GM21360 (cell line): Measurements from ENCODE around the gene RAD51B.
A peak's percentile ranks its signal among the peaks of the same experiment; 100 is the strongest.

Source experiments
- ATAC-seq: cut with Tn5 transposase; IDR thresholded peaks from one replicate; pipeline ENCODE4 v1.9.1; 2021; ENCODE audit warnings: mild to moderate bottlenecking, moderate library complexity; ENCODE audit not compliant: unreplicated experiment

RAD51B gene

GRCh38 chr14:67833403-67833802 lies 13.8 kb downstream of the RAD51B start:
- ATAC-seq = no peak

- no peak for ATAC-seq
Measured at GRCh38 chr14:67835596-67835995, 16.0 kb downstream of the RAD51B start.

- ATAC-seq = no peak
Measured at GRCh38 chr14:67837011-67837624, 17.5 kb downstream of the RAD51B start.

GRCh38 chr14:67846029-67846610 lies 26.5 kb downstream of the RAD51B start:
- ATAC-seq = no peak

GRCh38 chr14:67850066-67850830 lies 30.7 kb downstream of the RAD51B start:
- no peak for ATAC-seq

GRCh38 chr14:67851785-67852410 lies 32.3 kb downstream of the RAD51B start:
- no peak for ATAC-seq

- no peak for ATAC-seq
Measured at GRCh38 chr14:67852926-67853604, 33.5 kb downstream of the RAD51B start.

GRCh38 chr14:67853715-67854114 lies 34.1 kb downstream of the RAD51B start:
- no peak for ATAC-seq

GRCh38 chr14:67856827-67857226 lies 37.2 kb downstream of the RAD51B start:
- ATAC-seq = no peak

- ATAC-seq = no peak
Measured at GRCh38 chr14:67857778-67858350, 38.3 kb downstream of the RAD51B start.

- ATAC-seq = no peak
Measured at GRCh38 chr14:67859169-67859749, 39.7 kb downstream of the RAD51B start.

- ATAC-seq = no peak
Measured at GRCh38 chr14:67863223-67863622, 43.6 kb downstream of the RAD51B start.

GRCh38 chr14:67875175-67876006 lies 55.8 kb downstream of the RAD51B start:
- ATAC-seq = no peak

- ATAC-seq = no peak
Measured at GRCh38 chr14:67879026-67879425, 59.4 kb downstream of the RAD51B start.

- ATAC-seq = peak; percentile 72
Measured at GRCh38 chr14:67881225-67881624, 61.6 kb downstream of the RAD51B start.

- ATAC-seq = no peak
Measured at GRCh38 chr14:67882986-67883555, 63.5 kb downstream of the RAD51B start.

- no peak for ATAC-seq
Measured at GRCh38 chr14:67883717-67884116, 64.1 kb downstream of the RAD51B start.

GRCh38 chr14:67886191-67886590 lies 66.6 kb downstream of the RAD51B start:
- no peak for ATAC-seq

GRCh38 chr14:67887478-67887877 lies 67.9 kb downstream of the RAD51B start:
- no peak for ATAC-seq
